Keratinocyte (primary cell): ENCODE data around the gene LMAN2L. TPM values are rescaled to one million over a fixed set of nuclear protein-coding genes. Genes with fewer than 3 reads are reported as not detected.

Experiments used
- DNase-seq: peaks from one replicate; pipeline ENCODE4 v3.0.0-alpha.2; 2011; ENCODE audit warnings: low read depth, missing footprints, low spot score
- FAIRE-seq: peaks from 2 replicates; lab custom pipeline; 2011; peaks lifted over from hg19 to GRCh38; lab: Jason Lieb, UNC
- H2AFZ ChIP-seq: 2 replicates; pipeline ENCODE4 v1.6.0; 2012; ENCODE audit warnings: low read length, control low read depth, inconsistent platforms; ENCODE audit not compliant: control insufficient read depth
- H3K27ac ChIP-seq: 2 replicates; pipeline ENCODE4 v1.5.1; 2011; ENCODE audit warnings: low read length; ENCODE audit not compliant: control insufficient read depth, insufficient read depth
- H3K27me3 ChIP-seq: 3 replicates; pipeline ENCODE4 v1.6.0; 2011; ENCODE audit warnings: low read length; ENCODE audit not compliant: control insufficient read depth, insufficient read depth; ENCODE audit errors: extremely low read depth
- H3K36me3 ChIP-seq, 2 experiments: 2 replicates in 1 of 2; 3 replicates in 1 of 2; pipeline ENCODE4 v1.5.1; 2011; ENCODE audit warnings: low read length in 2 of 2, mild to moderate bottlenecking in 1 of 2; ENCODE audit not compliant: control insufficient read depth in 2 of 2, insufficient read depth in 2 of 2; ENCODE audit errors: extremely low read depth in 1 of 2
- H3K4me1 ChIP-seq: 3 replicates; pipeline ENCODE4 v1.5.1; 2011; ENCODE audit warnings: low read length; ENCODE audit not compliant: control insufficient read depth, insufficient read depth; ENCODE audit errors: extremely low read depth
- H3K4me2 ChIP-seq: 3 replicates; pipeline ENCODE4 v1.6.0; 2011; ENCODE audit warnings: low read depth, low read length; ENCODE audit not compliant: control insufficient read depth, insufficient read depth; ENCODE audit errors: extremely low read depth
- H3K4me3 ChIP-seq, 3 experiments: fragments of 200-600 bp in 1 of 3; sonication (generic) in 1 of 3; 2 replicates in 2 of 3; 3 replicates in 1 of 3; pipeline ENCODE4 v1.5.1; 2011 to 2016; ENCODE audit warnings: low read length in 3 of 3, mild to moderate bottlenecking in 3 of 3, control low read depth in 2 of 3, inconsistent platforms in 1 of 3, low read depth in 1 of 3, mixed read lengths in 1 of 3, mixed run types in 1 of 3, moderate library complexity in 1 of 3; ENCODE audit not compliant: control insufficient read depth in 2 of 3, insufficient read depth in 2 of 3; ENCODE audit errors: extremely low read depth in 1 of 3
- H3K79me2 ChIP-seq: 2 replicates; pipeline ENCODE4 v1.6.0; 2012; ENCODE audit warnings: low read length; ENCODE audit not compliant: control insufficient read depth, insufficient read depth
- H3K9ac ChIP-seq: 3 replicates; pipeline ENCODE4 v1.6.0; 2011; ENCODE audit warnings: low read length; ENCODE audit not compliant: control insufficient read depth, insufficient read depth; ENCODE audit errors: extremely low read depth
- H3K9me1 ChIP-seq: 3 replicates; pipeline ENCODE4 v1.6.0; 2011; ENCODE audit warnings: low read length; ENCODE audit not compliant: control insufficient read depth, insufficient read depth; ENCODE audit errors: extremely low read depth
- H3K9me3 ChIP-seq: 2 replicates; pipeline ENCODE4 v1.5.1; 2012; ENCODE audit warnings: low read depth, low read length; ENCODE audit not compliant: control insufficient read depth
- H4K20me1 ChIP-seq: 3 replicates; pipeline ENCODE4 v1.6.0; 2011; ENCODE audit warnings: low read length; ENCODE audit not compliant: control insufficient read depth, insufficient read depth; ENCODE audit errors: extremely low read depth
- EZH2 ChIP-seq: IDR thresholded peaks from one replicate; pipeline ENCODE4 v1.6.1; 2012; ENCODE audit warnings: inconsistent platforms, mild to moderate bottlenecking, low read length, moderate library complexity
- dilution Hi-C: fragments of 300-500 bp; cut with MboI; formaldehyde crosslinking; loops from one replicate; pipeline ENCODE4 v1.7.0; 2020; ENCODE audit warnings: low sequenced_read_pairs; ENCODE audit not compliant: extremely low pct_ligation_motif_present
- polyA plus RNA-seq, 5 experiments: library from polyadenylated mRNA; depleted of rRNA in 3 of 5; stranded (reverse) in 3 of 5; stranded (forward) in 1 of 5; unstranded in 1 of 5; fragments of >200 nt; gene quantifications; 1 replicate in 1 of 5; 2 replicates in 3 of 5; 3 replicates in 1 of 5; pipeline versions ENCODE4 v1.2.1 to v1.2.3, GENCODE V29; 2011 to 2012; ENCODE audit warnings: missing spikeins in 2 of 5, low read depth in 1 of 5, low replicate concordance in 1 of 5
- TF ChIP-seq, protein P1 (sequence below), 3 experiments: IDR thresholded peaks in 1 of 3; conservative IDR thresholded peaks in 1 of 3; optimal IDR thresholded peaks in 1 of 3; 2 replicates in 2 of 3; 3 replicates in 1 of 3; pipeline versions ENCODE3 to v1.5.1; 2011; ENCODE audit warnings: low read length in 3 of 3, mild to moderate bottlenecking in 3 of 3, moderate library complexity in 2 of 3, control low read depth in 1 of 3, inconsistent platforms in 1 of 3; ENCODE audit not compliant: insufficient read depth in 2 of 3; ENCODE audit errors: extremely low read depth in 1 of 3

The LMAN2L gene
- polyA plus RNA-seq, 1 donor (not counting 4 experiments of a cell fraction or from before 2014, with no cell fraction given): 20.7 TPM

DNA sequence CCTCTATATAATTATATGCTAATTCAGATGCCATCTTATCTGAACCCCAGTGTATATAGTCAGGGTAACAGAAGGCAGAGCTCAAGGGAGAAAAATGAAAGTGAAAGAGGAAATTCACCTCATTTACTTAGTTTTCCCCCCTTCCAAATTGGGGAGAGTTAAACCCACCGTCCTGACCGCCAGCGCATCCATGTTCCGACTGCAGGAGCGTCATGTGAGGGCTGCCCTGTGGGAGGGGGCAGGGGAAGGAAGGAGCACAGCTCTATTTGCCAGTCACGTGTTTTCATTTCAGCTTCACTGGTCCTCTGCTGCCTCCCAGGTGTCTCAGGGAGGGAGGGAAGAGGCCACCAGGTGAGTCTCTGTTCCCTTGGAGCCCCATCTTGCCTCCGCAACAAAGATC, 34.1 kb upstream of the LMAN2L start:
- Histone ChIP-seq H3K27me3 (no peaks in the 10 kb centered on the region), H3K9ac (no peak overlapping the region), H3K4me1 (peaks cover 27% of the 10 kb centered on the region), H4K20me1 (no peaks in the 10 kb centered on the region), H3K9me3 (no peaks in the 10 kb centered on the region), H3K4me3 (peak overlapping the region in 2 of 3 experiments; percentile 7 to 45), H3K9me1 (no peaks in the 10 kb centered on the region), H2AFZ (peak overlapping the region; percentile 83), H3K36me3 (no peaks in the 10 kb centered on the region), H3K4me2 (peak overlapping the region; percentile 69), H3K27ac (no peak overlapping the region), H3K79me2 (no peaks in the 10 kb centered on the region)
- TF ChIP-seq, protein P1, sequence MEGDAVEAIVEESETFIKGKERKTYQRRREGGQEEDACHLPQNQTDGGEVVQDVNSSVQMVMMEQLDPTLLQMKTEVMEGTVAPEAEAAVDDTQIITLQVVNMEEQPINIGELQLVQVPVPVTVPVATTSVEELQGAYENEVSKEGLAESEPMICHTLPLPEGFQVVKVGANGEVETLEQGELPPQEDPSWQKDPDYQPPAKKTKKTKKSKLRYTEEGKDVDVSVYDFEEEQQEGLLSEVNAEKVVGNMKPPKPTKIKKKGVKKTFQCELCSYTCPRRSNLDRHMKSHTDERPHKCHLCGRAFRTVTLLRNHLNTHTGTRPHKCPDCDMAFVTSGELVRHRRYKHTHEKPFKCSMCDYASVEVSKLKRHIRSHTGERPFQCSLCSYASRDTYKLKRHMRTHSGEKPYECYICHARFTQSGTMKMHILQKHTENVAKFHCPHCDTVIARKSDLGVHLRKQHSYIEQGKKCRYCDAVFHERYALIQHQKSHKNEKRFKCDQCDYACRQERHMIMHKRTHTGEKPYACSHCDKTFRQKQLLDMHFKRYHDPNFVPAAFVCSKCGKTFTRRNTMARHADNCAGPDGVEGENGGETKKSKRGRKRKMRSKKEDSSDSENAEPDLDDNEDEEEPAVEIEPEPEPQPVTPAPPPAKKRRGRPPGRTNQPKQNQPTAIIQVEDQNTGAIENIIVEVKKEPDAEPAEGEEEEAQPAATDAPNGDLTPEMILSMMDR (optimal IDR thresholded peaks at IDR 0.05 in 1 of 3, IDR thresholded peaks at IDR 0.05 in 1 of 3, conservative IDR thresholded peaks at IDR 0.05 in 1 of 3; ENCODE audit: extremely low read depth in 1 of 3, insufficient read depth in 2 of 3, low read length in 3 of 3): peak in 1 of 3 experiments; percentile 29
- no peak for TF ChIP-seq EZH2
- no peak for FAIRE-seq
- no peak for DNase-seq
- dilution Hi-C loops: no loop called here

DNA sequence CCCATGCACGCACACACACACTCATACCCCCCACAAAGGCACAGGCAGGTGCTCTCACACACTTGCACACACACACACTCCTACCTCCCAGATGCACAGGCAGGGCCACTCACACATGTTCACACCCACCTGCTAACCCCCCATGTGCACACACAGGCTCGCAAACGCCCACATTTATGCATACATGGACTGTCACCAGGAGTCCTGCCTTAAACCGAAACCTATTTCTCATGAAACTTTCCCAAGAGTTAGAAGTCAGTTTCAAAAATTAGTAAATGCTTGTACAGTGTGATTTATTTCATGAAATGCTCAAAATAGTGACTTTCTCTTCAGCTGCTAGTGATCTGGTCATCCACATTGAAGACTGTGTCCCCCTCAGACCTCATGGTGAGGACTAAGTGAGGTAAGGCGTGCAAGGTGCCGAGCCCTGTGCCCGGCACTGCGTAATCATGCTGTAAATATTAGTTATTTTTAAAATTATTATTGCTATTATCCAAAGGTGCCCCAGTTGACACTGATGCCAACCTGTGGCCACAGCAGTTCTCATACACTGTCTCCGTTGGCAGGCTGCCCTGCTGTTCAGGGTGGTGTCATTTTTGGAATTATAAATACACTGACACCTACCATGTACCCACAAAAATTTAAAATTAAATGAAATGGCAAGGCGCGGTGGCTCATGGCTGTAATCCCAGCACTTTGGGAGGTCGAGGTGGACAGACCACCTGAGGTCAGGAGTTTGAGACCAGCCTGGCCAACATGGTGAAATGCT, 33.2 kb upstream of the LMAN2L start:
- H3K9me3 ChIP-seq: no peaks in the 10 kb centered on the region
- H4K20me1 ChIP-seq: no peaks in the 10 kb centered on the region
- no peaks in the 10 kb centered on the region for H3K79me2 ChIP-seq
- H3K4me1 ChIP-seq: peaks cover 33% of the 10 kb centered on the region
- no peaks in the 10 kb centered on the region for H3K36me3 ChIP-seq
- FAIRE-seq (no peak), DNase-seq (no peak)
- no peak overlapping the region for H3K27ac ChIP-seq
- H3K9me1 ChIP-seq: no peaks in the 10 kb centered on the region
- H3K9ac ChIP-seq: no peak overlapping the region
- TF ChIP-seq EZH2: no peak
- TF ChIP-seq, protein P1 (optimal IDR thresholded peaks at IDR 0.05 in 1 of 3, IDR thresholded peaks at IDR 0.05 in 1 of 3, conservative IDR thresholded peaks at IDR 0.05 in 1 of 3; ENCODE audit: extremely low read depth in 1 of 3, insufficient read depth in 2 of 3, low read length in 3 of 3): no peak
- no peak overlapping the region for H2AFZ ChIP-seq
- H3K4me2 ChIP-seq: peak overlapping the region; percentile 69
- H3K4me3 ChIP-seq: no peak overlapping the region
- dilution Hi-C loops: no loop called here
- no peaks in the 10 kb centered on the region for H3K27me3 ChIP-seq
